SH-SY5Y (cell line): ENCODE measurements around the gene BRAF.

Source experiments
- GATA2 ChIP-seq: IDR thresholded peaks from 2 replicates; pipeline ENCODE4 v1.6.1; 2011; ENCODE audit warnings: mild to moderate bottlenecking, low read depth, low read length
- GATA3 ChIP-seq: IDR thresholded peaks from 2 replicates; pipeline ENCODE4 v1.6.1; 2011; ENCODE audit warnings: low read depth, mild to moderate bottlenecking, low read length, moderate library complexity

DNA sequence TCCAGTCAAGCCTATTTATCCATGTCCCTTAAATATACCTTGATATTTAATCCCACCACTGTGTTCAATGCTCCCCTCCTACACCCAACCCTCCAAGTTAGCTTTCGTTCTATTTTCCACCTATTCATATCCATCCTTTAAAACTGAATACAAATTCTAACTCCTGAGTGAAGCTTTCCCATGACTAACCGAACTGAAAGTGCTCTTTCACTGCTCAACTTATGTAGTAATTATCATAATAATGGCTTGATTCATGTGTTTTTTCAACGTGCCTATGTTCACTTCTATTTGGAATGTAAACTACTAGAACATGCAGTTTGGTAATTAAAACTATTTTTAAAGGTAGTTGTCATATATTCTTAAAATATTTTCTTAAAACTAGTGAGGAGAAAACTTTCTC, 170.2 kb downstream of the BRAF start:
- no peak for TF ChIP-seq GATA3
- TF ChIP-seq GATA2: no peak
